HT1080 (cell line): ENCODE results near the gene CALCOCO1. TPM values are rescaled to one million over a fixed set of nuclear protein-coding genes. Genes with fewer than 3 reads are reported as not detected.
"Not testable (repeated sequence)": the region's sequence is repeated elsewhere in the genome, so short reads cannot be mapped to it uniquely, and the experiment has no call there.

Experiments
- DNase-seq: peaks from one replicate; pipeline ENCODE4 v3.0.0-alpha.2; 2015; ENCODE audit warnings: low read depth
- polyA plus RNA-seq, 2 experiments: library from polyadenylated mRNA; depleted of rRNA; stranded (reverse); fragments of >200 nt; gene quantifications; 2 replicates each; pipeline ENCODE4 v1.2.3, GENCODE V29; 2015
- total RNA-seq: library from RNA; depleted of rRNA; stranded (reverse); fragments of >200 nt; shearing (Covaris generic); gene quantifications from 2 replicates; pipeline ENCODE4 v1.2.3, GENCODE V29; 2014; rRNA removed

Gene CALCOCO1, protein sequence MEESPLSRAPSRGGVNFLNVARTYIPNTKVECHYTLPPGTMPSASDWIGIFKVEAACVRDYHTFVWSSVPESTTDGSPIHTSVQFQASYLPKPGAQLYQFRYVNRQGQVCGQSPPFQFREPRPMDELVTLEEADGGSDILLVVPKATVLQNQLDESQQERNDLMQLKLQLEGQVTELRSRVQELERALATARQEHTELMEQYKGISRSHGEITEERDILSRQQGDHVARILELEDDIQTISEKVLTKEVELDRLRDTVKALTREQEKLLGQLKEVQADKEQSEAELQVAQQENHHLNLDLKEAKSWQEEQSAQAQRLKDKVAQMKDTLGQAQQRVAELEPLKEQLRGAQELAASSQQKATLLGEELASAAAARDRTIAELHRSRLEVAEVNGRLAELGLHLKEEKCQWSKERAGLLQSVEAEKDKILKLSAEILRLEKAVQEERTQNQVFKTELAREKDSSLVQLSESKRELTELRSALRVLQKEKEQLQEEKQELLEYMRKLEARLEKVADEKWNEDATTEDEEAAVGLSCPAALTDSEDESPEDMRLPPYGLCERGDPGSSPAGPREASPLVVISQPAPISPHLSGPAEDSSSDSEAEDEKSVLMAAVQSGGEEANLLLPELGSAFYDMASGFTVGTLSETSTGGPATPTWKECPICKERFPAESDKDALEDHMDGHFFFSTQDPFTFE
- 17.0 and 24.6 TPM in 2 replicates for total RNA-seq
- 23.6 and 27.5 TPM in 2 replicates for polyA plus RNA-seq (2015; cell fraction: cytosol; rRNA removed)
- polyA plus RNA-seq (2015; cell fraction: nucleus; rRNA removed): 114 and 123 TPM in 2 replicates

GRCh38 chr12:53727310-53728041 is at the start of gene CALCOCO1:
CALCOCO1 (minus strand) TSS chr12:53727452; CDS start chr12:53725242, 2,210 bp downstream.
- peak; percentile 99 for DNase-seq

- DNase-seq: no peak
Observed at GRCh38 chr12:53776872-53777271, 49.6 kb upstream of the CALCOCO1 start.

- no peak for DNase-seq
Observed at GRCh38 chr12:53775478-53776145, 48.4 kb upstream of the CALCOCO1 start.

- DNase-seq: peak; percentile 95
Observed at GRCh38 chr12:53770281-53770680, 43.0 kb upstream of the CALCOCO1 start.

DNA sequence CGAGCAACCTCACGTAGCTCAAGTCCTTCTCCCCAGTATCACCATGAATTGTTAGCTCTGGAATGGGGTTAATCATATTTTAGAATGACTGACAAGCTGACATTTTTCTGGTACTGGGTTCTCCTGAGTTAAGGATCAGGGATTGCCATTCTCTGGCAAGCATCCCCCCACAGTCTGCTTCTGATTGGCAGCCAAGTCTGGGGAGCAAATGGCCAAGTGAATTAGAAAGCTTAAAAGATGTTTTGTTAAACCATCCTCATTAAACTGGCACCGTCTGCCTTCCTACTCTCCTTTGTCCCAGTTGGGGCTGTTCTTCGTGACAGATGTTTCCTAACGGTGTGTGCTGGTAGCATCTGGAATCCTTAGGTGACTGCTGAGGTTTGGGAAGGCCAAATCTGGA is 41.7 kb upstream of the CALCOCO1 start:
- DNase-seq: no peak

DNA sequence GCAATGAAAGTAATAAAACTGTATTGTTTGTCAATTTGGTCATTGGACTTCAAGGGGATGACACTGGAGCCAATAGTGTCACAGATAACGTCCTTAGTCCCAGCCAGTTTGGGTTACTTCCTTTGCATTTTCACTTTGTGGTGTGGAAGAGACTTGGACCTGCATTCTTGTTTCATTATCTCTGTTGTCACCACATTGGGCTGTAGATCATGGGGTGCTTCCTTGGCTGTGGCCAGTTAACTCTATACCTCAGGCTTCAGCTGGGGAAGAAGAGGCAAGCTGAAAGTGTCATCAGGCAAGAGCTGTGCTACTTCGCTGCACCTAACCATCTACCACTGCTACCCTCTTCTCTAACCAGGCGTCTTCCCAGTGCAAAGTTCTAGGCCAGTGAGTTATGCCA is 39.6 kb upstream of the CALCOCO1 start:
- no peak for DNase-seq

DNA sequence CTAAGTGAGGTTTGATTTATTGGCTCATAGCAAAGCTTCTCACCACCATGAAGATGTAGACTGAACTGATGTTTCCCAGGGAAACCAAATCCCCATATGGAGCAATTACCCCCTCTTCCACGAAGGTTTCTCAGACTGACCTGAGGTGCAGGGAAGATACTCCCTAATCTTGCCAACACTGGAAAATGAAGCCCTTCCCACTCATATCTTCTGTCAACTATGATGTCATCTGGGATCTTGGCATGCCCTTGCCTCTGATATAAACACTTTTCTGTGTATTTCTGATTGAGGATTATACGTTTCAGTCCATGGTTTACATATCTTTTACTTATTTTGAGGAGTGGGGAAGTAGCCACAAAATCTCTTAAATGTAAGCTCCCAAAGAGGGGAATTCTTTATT is 38.6 kb upstream of the CALCOCO1 start:
- DNase-seq: no peak

DNA sequence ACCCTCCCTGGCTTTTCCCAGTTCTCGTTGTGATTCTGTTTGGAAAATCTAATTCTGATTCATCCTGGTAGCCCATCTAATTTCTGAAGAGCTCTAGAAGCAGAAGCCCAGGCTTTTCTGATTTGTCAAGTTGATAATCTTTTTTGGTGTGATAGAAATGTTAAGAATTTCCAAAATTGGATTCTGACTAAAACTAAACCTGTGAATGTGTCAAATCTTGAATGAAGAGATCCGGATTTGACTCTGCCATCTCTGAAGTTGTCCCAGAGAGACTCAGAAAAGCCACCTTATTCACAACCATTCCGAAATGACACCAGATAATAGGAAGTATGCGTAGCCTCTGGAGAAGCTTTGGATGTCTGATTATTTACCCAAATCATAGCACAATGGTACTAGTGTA is 37.4 kb upstream of the CALCOCO1 start:
- DNase-seq: no peak

DNA sequence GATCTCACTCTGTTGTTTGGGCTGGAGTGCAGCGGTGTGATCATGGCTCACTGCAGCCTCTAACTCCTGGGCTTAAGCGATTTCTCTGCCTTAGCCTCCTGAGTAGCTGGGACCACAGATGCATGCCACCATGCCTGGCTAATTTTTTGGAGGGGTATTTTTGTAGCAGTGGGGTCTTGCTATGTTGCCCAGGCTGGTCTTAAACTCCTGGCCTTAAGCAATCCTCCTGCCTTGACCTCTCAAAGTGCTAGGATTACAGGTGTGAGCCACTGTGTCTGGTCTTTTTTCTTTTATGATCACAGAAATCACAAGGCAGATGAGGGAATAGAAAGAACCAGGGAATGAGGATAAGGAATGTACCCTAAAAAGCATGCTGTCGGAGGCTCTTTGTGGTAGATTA is 35.5 kb upstream of the CALCOCO1 start:
- DNase-seq: not testable (repeated sequence)

- no peak for DNase-seq
Observed at GRCh38 chr12:53761306-53761705, 34.1 kb upstream of the CALCOCO1 start.

GRCh38 chr12:53759261-53759660 is 32.0 kb upstream of the CALCOCO1 start:
- DNase-seq: no peak

DNA sequence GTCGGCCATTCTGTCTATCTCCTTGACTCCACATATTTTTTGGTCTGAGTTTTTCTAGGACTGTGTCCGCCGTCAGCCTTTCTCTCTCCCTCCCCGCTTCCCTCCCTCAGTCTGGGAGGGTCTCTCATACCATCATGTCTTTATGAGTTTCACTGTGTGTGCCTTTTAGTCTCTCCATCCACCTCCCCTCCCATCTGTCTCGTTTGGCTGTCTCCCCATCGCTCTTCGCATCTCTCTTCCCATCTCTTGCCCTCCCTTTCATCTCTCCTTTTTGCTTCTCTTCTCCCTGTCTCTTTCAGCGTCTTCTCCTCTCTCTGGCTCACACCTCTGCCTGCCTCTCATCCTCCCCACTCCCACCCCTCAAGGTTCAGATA is 31.5 kb upstream of the CALCOCO1 start:
- DNase-seq: no peak

DNA sequence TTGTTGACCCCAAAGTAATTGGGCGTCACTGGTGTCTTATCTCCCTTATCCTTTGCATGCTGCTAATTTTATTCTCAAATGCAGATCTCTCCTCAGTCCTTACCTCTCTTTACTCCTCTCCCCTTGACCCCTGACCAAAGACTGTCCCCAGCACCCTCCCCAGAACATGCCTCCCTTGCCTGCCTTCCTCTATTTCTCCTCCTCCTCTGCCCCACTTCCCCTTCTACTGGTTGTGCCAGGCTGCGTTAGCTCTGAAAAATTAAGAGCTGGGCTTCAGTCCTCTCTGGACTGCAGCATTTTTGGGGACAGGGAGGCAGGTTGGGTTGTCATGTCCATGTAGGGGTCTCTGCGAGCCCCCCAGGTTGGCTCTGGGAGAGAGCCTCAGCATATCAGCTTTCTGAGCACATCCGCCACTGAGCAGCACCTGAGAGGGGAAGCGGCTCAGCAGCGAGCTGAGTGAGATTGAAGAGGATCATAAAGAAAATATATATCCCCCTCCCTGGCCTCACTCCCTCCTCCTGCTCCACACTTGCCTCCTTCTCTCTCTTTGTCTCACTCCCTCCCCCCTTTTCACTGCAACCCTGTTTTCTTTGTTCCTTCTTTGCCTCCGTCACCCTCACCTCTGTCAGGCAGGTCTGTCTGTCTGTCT is 31.0 kb upstream of the CALCOCO1 start:
- no peak for DNase-seq

GRCh38 chr12:53757101-53757770 is 30.0 kb upstream of the CALCOCO1 start:
- DNase-seq: peak; percentile 63

GRCh38 chr12:53756300-53757100 is 29.2 kb upstream of the CALCOCO1 start:
- DNase-seq: no peak

- DNase-seq: no peak
Observed at GRCh38 chr12:53755893-53756292, 28.6 kb upstream of the CALCOCO1 start.

- DNase-seq: no peak
Observed at GRCh38 chr12:53755451-53755891, 28.2 kb upstream of the CALCOCO1 start.

DNA sequence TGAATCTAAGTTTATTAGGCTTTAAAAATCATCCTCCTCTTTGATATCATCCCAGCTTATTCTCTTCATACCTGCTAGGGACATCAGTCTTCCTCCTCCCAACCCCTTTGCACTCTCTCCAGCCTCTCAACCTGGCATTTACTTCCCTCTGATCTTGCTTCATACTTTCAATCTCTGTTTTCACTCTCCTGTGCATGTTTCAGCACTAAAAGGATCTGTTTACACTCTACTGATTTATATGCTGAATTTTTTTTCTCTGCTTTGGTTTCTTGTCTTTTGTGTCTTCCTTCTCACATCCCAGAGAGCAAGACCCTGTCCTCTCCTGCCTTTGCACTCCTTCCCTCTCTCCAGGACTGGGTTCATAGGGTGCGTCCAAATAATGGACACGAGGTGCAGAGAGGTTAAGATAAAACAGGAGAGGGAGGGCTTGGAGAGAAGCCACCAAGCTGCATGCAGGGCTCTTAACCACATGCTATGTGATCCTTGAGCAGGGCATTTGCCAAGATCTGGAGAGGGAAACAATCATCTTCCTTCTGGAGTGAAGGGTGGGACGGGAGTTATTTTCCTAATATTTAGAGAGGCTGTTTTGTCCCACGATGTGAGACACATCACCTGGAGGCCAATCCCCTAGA is 27.5 kb upstream of the CALCOCO1 start:
- peak; percentile 34 for DNase-seq

GRCh38 chr12:53754188-53754585 is 26.9 kb upstream of the CALCOCO1 start:
- no peak for DNase-seq
